Neural cell (in vitro differentiated cells): Measurements from ENCODE around the gene SLC41A3.

Experiments
- EP300 ChIP-seq: fragments of 450-650 bp; conservative IDR thresholded peaks from 2 replicates; pipeline ENCODE4 v1.6.1; 2014; ENCODE audit warnings: antibody characterized with exemption, mild to moderate bottlenecking, moderate library complexity; ENCODE audit not compliant: poor library complexity, severe bottlenecking
- POLR2AphosphoS5 ChIP-seq: IDR thresholded peaks from 2 replicates; pipeline ENCODE4 v1.6.1; 2012
- TF ChIP-seq, protein P1 (sequence below): fragments of 450-650 bp; IDR thresholded peaks from 2 replicates; pipeline ENCODE4 v1.5.1; 2014; ENCODE audit warnings: antibody characterized with exemption, mild to moderate bottlenecking, moderate library complexity; ENCODE audit not compliant: poor library complexity, severe bottlenecking

DNA sequence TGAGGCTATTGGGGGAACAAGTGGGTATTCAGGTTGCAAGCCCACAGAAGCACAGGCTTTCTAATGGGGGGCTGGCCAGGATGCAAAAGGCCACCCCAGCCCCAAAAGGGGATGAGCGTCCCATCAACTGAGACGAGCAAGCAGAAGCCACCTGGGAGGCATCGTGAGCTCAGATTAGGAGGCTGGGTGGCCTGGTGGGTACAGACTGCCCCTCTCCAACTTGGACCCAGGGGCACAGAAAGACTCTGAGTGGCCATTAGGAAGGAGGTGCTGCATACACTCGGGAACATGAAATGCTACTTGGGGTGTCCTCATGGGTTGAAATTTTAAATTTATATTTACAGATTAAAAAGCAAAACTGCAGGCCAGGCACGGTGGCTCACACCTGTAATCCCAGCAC lies 29.1 kb downstream of the SLC41A3 start:
- TF ChIP-seq POLR2AphosphoS5 (no peak), EP300 (no peak)
- TF ChIP-seq, protein P1, sequence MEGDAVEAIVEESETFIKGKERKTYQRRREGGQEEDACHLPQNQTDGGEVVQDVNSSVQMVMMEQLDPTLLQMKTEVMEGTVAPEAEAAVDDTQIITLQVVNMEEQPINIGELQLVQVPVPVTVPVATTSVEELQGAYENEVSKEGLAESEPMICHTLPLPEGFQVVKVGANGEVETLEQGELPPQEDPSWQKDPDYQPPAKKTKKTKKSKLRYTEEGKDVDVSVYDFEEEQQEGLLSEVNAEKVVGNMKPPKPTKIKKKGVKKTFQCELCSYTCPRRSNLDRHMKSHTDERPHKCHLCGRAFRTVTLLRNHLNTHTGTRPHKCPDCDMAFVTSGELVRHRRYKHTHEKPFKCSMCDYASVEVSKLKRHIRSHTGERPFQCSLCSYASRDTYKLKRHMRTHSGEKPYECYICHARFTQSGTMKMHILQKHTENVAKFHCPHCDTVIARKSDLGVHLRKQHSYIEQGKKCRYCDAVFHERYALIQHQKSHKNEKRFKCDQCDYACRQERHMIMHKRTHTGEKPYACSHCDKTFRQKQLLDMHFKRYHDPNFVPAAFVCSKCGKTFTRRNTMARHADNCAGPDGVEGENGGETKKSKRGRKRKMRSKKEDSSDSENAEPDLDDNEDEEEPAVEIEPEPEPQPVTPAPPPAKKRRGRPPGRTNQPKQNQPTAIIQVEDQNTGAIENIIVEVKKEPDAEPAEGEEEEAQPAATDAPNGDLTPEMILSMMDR, result no peak
